ENCODE results near the gene APOL4.
A peak's percentile ranks its signal among the peaks of the same experiment; 100 is the strongest.

Gene APOL4

DNA sequence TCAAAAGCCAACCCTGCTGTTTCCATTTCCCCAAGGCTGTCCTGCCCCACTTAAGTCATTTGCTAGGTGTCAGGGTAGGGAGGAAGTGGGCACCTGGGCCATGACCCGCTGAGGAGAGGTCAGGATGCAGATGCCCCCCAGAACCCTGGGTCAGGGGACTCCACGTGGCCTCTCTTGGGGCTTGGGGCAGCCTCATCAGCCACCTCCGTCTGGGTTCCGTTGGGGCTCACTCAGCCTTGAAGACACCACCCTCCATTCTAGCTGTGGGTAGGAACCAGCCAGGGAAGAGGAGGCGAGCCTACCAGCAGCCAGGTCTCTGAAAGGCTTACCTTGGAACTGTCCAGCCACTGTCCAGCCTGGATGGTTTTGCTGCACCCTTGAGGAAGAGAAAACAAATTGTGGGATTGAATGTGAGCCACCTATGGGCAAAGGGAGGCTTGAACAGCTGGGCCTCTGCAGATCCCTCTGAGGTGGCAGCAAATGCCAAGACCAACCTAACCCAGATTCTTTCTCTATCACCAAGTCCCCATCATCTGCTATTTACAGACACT lies 2.5 kb downstream of the APOL4 start:
- in situ Hi-C loops (cut with HindIII; ENCODE audit: low sequenced_read_pairs), result no loop called here
- H3K4me3 ChIP-seq (ENCODE audit: low read depth, low read length), result no peak overlapping the region
- no peak for DNase-seq (ENCODE audit: low read depth)
- TF ChIP-seq CTCF (IDR thresholded peaks at IDR 0.05; ENCODE audit: low read depth, low read length, missing control alignments), result no peak

DNA sequence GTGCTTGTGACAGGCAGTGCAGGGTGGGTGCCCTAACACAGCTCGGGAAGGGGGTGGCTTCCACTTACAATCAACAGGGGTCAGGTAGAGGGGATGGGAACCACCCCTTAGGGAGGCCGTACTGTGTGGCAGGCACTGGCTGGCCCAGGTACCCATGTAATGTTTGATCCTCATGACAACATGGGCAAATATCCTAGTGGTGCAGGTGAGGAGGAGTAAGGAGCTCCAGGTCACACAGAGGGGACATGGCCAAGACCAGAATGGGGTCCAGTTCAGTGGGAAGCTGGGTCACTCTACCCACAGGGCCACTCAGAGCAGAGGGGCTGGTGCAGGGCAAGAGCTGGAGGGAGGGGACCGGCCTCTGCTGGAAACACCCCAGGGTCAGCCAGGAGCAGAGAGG lies 3.1 kb downstream of the APOL4 start:
- no peak overlapping the region for H3K4me3 ChIP-seq (ENCODE audit: low read depth, low read length)
- no peak for TF ChIP-seq CTCF (IDR thresholded peaks at IDR 0.05; ENCODE audit: low read depth, low read length, missing control alignments)
- in situ Hi-C loops (cut with HindIII; ENCODE audit: low sequenced_read_pairs), result no loop called here
- DNase-seq (ENCODE audit: low read depth), result no peak

- in situ Hi-C loops (cut with HindIII; ENCODE audit: low sequenced_read_pairs), result no loop called here
- no peak overlapping the region for H3K4me3 ChIP-seq (ENCODE audit: low read depth, low read length)
- no peak for TF ChIP-seq CTCF (IDR thresholded peaks at IDR 0.05; ENCODE audit: low read depth, low read length, missing control alignments)
- no peak for DNase-seq (ENCODE audit: low read depth)
Observed at GRCh38 chr22:36197514-36198146, 4.0 kb downstream of the APOL4 start.

GRCh38 chr22:36197065-36197440 lies 4.6 kb downstream of the APOL4 start:
- in situ Hi-C loops (cut with HindIII; ENCODE audit: low sequenced_read_pairs), result no loop called here
- DNase-seq (ENCODE audit: low read depth), result peak; percentile 35
- TF ChIP-seq CTCF (IDR thresholded peaks at IDR 0.05; ENCODE audit: low read depth, low read length, missing control alignments), result no peak
- no peak overlapping the region for H3K4me3 ChIP-seq (ENCODE audit: low read depth, low read length)

DNA sequence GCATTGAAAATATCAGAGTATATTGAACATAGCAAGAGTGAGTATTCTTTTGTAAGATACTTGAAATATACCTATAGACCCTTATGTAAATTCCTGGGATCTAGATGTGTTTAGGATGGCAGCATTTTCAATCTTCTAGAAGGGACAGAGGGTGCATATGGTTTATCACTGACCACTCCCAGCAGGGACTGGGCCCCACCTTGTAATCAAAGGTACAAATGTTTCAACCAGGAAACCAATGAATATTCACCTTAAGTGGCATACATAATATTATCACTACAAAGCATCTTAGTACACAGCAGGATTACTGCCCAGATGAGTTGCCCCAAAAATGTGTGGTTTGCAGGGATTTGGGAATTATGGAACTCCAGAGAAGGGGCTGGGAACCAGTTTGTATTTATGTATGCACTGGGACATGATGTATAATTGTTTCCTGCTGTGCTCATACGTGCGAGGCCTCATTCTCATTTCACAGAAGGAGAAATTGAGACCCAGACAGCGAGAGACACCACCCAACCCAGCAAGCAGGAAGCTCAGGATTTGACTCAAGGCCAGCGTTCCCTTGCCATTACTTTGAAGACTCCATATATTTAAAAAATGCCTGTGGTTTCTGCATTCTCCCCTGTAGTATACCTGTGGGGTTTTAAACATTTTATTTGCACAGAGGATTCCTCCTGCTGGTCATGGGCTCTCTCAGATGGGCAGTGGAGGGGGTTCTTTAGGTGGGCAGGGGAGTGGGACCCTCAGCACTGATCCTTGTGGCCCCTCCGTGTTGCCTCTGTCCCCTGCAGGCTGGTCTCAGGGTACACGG lies 5.2 kb downstream of the APOL4 start:
- TF ChIP-seq CTCF (IDR thresholded peaks at IDR 0.05; ENCODE audit: low read depth, low read length, missing control alignments), result no peak
- no peak overlapping the region for H3K4me3 ChIP-seq (ENCODE audit: low read depth, low read length)
- DNase-seq (ENCODE audit: low read depth), result no peak
- in situ Hi-C loops (cut with HindIII; ENCODE audit: low sequenced_read_pairs), result no loop called here

DNA sequence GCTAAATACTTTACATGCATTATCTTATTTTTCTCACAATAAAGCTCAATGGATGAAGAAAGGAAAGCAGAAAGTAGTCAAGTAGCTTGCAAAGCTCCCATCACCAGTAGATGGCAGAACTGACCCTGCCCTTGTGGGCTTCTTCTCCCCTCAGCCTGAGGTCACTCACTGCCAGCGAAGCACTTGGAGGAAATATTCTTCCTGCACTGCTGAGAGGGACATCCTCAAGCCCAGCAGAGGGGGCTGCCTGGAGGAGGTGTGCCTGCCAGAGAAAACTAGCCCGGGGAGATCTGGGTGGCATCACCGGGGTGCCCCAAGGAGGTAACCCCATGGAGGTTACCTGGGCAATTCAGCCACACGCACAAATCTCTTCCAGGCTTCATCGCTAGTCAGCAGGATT lies 6.6 kb downstream of the APOL4 start:
- peak; percentile 86 for TF ChIP-seq CTCF (IDR thresholded peaks at IDR 0.05; ENCODE audit: low read depth, low read length, missing control alignments)
- in situ Hi-C loops (cut with HindIII; ENCODE audit: low sequenced_read_pairs), result no loop called here
- peak; percentile 45 for DNase-seq (ENCODE audit: low read depth)

More for the DNA sequence above, 6.6 kb downstream of the APOL4 start:
- no peak overlapping the region for H3K4me3 ChIP-seq (ENCODE audit: low read depth, low read length)
